ENCODE measurements around the gene ARCN1. TPM values are rescaled to one million over a fixed set of nuclear protein-coding genes. Genes with fewer than 3 reads are reported as not detected.
"Not testable (repeated sequence)": the region's sequence is repeated elsewhere in the genome, so short reads cannot be mapped to it uniquely, and the experiment has no call there.

ARCN1 gene
- total RNA-seq, 1 experiment from 2014 or later, result 330 TPM

DNA sequence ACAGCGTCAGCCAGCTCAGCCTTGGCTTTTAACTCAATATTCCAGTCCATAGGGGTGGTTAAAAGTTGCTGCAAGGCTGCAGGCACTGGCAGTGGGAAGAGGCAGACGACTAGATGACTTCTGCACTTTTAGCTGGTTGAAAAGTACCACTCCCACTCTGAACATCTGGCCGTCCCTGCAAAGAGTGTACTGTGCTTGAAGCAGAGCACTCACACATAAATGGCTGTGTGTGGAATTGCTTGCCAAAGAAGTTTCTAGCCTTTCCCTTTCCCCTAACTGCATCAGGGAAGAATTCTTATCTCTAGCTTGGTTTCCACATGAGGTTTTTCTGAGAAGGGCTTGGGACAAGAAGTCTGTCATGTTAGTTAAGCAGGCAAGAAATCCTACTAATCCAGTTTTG is 30.1 kb downstream of the ARCN1 start:
- Mint-ChIP-seq H3K27me3 (ENCODE audit: insufficient read depth, unreplicated experiment) (no peaks in the 10 kb centered on the region), H3K27ac (ENCODE audit: unreplicated experiment) (no peak overlapping the region), H3K4me3 (ENCODE audit: unreplicated experiment) (no peak overlapping the region), H3K4me1 (ENCODE audit: low read depth, unreplicated experiment) (peaks cover 17% of the 10 kb centered on the region), H3K9me3 (ENCODE audit: unreplicated experiment) (no peaks in the 10 kb centered on the region), H3K36me3 (ENCODE audit: insufficient read depth, unreplicated experiment) (peaks cover 76% of the 10 kb centered on the region)
- DNase-seq, result no peak
- peaks cover 2% of the 10 kb centered on the region; the same call in 1 of the 2 replicates for H3K36me3 ChIP-seq (ENCODE audit: control insufficient read depth, insufficient read depth, low read length)
- intact Hi-C loops (cut with micrococcal nuclease; ENCODE audit: unreplicated experiment), result no loop called here
- no peak overlapping the region for H3K4me3 ChIP-seq (ENCODE audit: low read depth, low read length)
- no peaks in the 10 kb centered on the region for H3K9me3 ChIP-seq
- H3K27me3 ChIP-seq (replicated peaks; ENCODE audit: control insufficient read depth, insufficient read depth, low read length), result no peaks in the 10 kb centered on the region
- H3K4me1 ChIP-seq, result peaks cover 14% of the 10 kb centered on the region; the same call in 1 of the 2 replicates
- TSS peak; percentile 59 for BruUV-seq (replicated peaks)
- CTCF ChIA-PET, result interaction anchor here (0.6 kb wide), 1 partner anchor 222 kb away, joined by 3 read pairs; no protein-coding TSS in a partner anchor
- POLR2A ChIA-PET, result no interaction called here
- TF ChIP-seq, protein P1, sequence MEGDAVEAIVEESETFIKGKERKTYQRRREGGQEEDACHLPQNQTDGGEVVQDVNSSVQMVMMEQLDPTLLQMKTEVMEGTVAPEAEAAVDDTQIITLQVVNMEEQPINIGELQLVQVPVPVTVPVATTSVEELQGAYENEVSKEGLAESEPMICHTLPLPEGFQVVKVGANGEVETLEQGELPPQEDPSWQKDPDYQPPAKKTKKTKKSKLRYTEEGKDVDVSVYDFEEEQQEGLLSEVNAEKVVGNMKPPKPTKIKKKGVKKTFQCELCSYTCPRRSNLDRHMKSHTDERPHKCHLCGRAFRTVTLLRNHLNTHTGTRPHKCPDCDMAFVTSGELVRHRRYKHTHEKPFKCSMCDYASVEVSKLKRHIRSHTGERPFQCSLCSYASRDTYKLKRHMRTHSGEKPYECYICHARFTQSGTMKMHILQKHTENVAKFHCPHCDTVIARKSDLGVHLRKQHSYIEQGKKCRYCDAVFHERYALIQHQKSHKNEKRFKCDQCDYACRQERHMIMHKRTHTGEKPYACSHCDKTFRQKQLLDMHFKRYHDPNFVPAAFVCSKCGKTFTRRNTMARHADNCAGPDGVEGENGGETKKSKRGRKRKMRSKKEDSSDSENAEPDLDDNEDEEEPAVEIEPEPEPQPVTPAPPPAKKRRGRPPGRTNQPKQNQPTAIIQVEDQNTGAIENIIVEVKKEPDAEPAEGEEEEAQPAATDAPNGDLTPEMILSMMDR (IDR thresholded peaks at IDR 0.05; ENCODE audit: insufficient read depth in 1 of 2, low read depth in 1 of 2, low read length in 1 of 2, severe bottlenecking in 1 of 2, unreplicated experiment in 1 of 2), result no peak

GRCh38 chr11:118603709-118604108 is 31.5 kb downstream of the ARCN1 start:
- Mint-ChIP-seq H3K36me3 (ENCODE audit: insufficient read depth, unreplicated experiment) (peaks cover 62% of the 10 kb centered on the region), H3K4me1 (ENCODE audit: low read depth, unreplicated experiment) (peaks cover 20% of the 10 kb centered on the region)
- H3K27ac Mint-ChIP-seq (ENCODE audit: unreplicated experiment); H3K9me3 Mint-ChIP-seq (ENCODE audit: unreplicated experiment); H3K4me3 ChIP-seq (ENCODE audit: low read depth, low read length); H3K36me3 ChIP-seq (ENCODE audit: control insufficient read depth, insufficient read depth, low read length); H3K9me3 ChIP-seq; BruUV-seq (replicated peaks); DNase-seq; H3K27me3 Mint-ChIP-seq (ENCODE audit: insufficient read depth, unreplicated experiment); intact Hi-C loops (cut with micrococcal nuclease; ENCODE audit: unreplicated experiment); H3K4me3 Mint-ChIP-seq (ENCODE audit: unreplicated experiment); POLR2A ChIA-PET; H3K27me3 ChIP-seq (replicated peaks; ENCODE audit: control insufficient read depth, insufficient read depth, low read length): not testable (repeated sequence)
- H3K4me1 ChIP-seq, result peaks cover 16% of the 10 kb centered on the region
- CTCF ChIA-PET, result interaction anchor here (1.1 to 6.7 kb wide), 4 partner anchors 9 to 17 kb away, joined by 3 to 38 read pairs (median 16); no protein-coding TSS in a partner anchor

DNA sequence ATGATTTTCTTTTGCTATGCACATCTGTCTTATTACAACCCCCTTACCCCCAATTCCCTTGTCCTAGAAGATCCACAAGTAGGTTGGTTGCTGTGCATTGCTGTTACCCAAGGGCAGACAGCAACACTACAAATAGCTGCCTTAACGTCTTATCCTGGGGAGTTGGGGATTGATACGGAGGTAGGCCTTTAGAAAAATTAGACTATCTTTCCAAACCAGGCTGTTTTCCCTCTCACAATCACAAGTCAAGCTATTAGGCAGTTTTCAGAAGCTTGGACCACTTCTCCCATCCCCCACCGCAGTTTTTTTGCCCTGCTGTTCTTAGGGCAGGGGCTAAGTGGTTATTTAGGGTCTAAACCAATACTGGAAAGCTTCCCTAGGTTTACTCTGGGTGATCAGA is 32.4 kb downstream of the ARCN1 start:
- DNase-seq, result no peak
- BruUV-seq (replicated peaks), result no TSS peak
- H3K36me3 Mint-ChIP-seq (ENCODE audit: insufficient read depth, unreplicated experiment), result peaks cover 53% of the 10 kb centered on the region
- intact Hi-C loops (cut with micrococcal nuclease; ENCODE audit: unreplicated experiment), result no loop called here
- H3K4me1 Mint-ChIP-seq (ENCODE audit: low read depth, unreplicated experiment), result peaks cover 27% of the 10 kb centered on the region
- no peaks in the 10 kb centered on the region for H3K27me3 Mint-ChIP-seq (ENCODE audit: insufficient read depth, unreplicated experiment)
- peaks cover 18% of the 10 kb centered on the region for H3K4me1 ChIP-seq
- no peak overlapping the region for H3K27ac Mint-ChIP-seq (ENCODE audit: unreplicated experiment)
- no peaks in the 10 kb centered on the region for H3K27me3 ChIP-seq (replicated peaks; ENCODE audit: control insufficient read depth, insufficient read depth, low read length)
- ChIA-PET POLR2A (no interaction called here), CTCF (interaction anchor here (0.5 to 6.7 kb wide), 7 partner anchors 10 to 81 kb away, joined by 3 to 38 read pairs (median 4); no protein-coding TSS in a partner anchor)
- TF ChIP-seq, protein P1 (IDR thresholded peaks at IDR 0.05; ENCODE audit: insufficient read depth in 1 of 2, low read depth in 1 of 2, low read length in 1 of 2, severe bottlenecking in 1 of 2, unreplicated experiment in 1 of 2), result no peak
- H3K9me3 ChIP-seq, result no peaks in the 10 kb centered on the region
- peaks cover 2% of the 10 kb centered on the region; the same call in 1 of the 2 replicates for H3K36me3 ChIP-seq (ENCODE audit: control insufficient read depth, insufficient read depth, low read length)
- H3K4me3 ChIP-seq (ENCODE audit: low read depth, low read length), result no peak overlapping the region
- no peaks in the 10 kb centered on the region for H3K9me3 Mint-ChIP-seq (ENCODE audit: unreplicated experiment)
- H3K4me3 Mint-ChIP-seq (ENCODE audit: unreplicated experiment), result no peak overlapping the region

Measured in Caco-2 (cell line).